Brain microvascular endothelial cell (primary cell): ENCODE measurements around the gene WIPF1.

Experiments
- DNase-seq: peaks from one replicate; pipeline ENCODE4 v3.0.0-alpha.2; 2020
- H3K27ac ChIP-seq: fragments of 250-450 bp; sonication (Bioruptor Pico); 2 replicates; pipeline ENCODE4 v1.5.1; 2020; ENCODE audit warnings: mild to moderate bottlenecking, moderate library complexity
- H3K27me3 ChIP-seq: fragments of 250-450 bp; sonication (Bioruptor Pico); replicated peaks from 2 replicates; pipeline ENCODE4 v1.5.1; 2020; ENCODE audit warnings: mild to moderate bottlenecking
- H3K36me3 ChIP-seq: fragments of 250-450 bp; sonication (Bioruptor Pico); replicated peaks from 2 replicates; pipeline ENCODE4 v1.5.1; 2020; ENCODE audit warnings: mild to moderate bottlenecking
- H3K4me3 ChIP-seq: 2 replicates; pipeline ENCODE4 v1.5.1; 2011; ENCODE audit warnings: low read depth, mild to moderate bottlenecking, control low read depth, low read length, moderate library complexity
- CTCF ChIP-seq: IDR thresholded peaks from 2 replicates; pipeline ENCODE4 v1.5.1; 2011; ENCODE audit warnings: low read depth, mild to moderate bottlenecking, moderate library complexity, low read length, control low read depth, inconsistent platforms; ENCODE audit errors: missing control alignments
- in situ Hi-C: cut with HindIII; loops from 2 replicates; pipeline ENCODE4 v1.10.0; 2017; ENCODE audit warnings: low sequenced_read_pairs, low pct_ligation_motif_present

The WIPF1 gene

DNA sequence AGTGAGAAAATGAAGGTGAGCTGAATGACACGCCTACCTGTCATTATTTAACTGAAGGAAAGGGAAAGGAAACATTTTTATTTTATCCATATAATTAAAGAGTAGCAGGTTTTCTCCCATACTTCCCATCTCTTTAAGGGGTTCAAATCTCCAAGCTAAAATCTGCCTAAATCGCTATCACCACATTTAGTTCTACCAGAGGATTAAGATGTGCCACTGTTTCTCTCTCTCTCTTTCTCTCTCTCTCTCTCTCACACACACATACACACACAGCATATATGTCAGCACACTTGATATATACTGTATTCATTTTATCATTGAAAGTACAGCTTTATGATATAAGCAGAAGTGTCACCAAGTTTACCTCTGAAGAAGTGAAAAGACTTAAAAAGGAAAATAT, 3.1 kb downstream of the WIPF1 start:
- Histone ChIP-seq H3K27me3 (no peaks in the 10 kb centered on the region), H3K4me3 (no peak overlapping the region), H3K27ac (no peak overlapping the region), H3K36me3 (no peaks in the 10 kb centered on the region)
- in situ Hi-C loops: loop anchor here (25.0 kb wide), 1 partner anchor 93 kb away; no protein-coding TSS in a partner anchor
- no peak for DNase-seq
- no peak for TF ChIP-seq CTCF

- in situ Hi-C loops: loop anchor here (25.0 kb wide), 1 partner anchor 94 kb away; no protein-coding TSS in a partner anchor
Observed at GRCh38 chr2:174593574-174594203, 3.9 kb downstream of the WIPF1 start.

GRCh38 chr2:174593041-174593440, 4.6 kb downstream of the WIPF1 start:
- TF ChIP-seq CTCF: no peak
- Histone ChIP-seq H3K36me3 (no peaks in the 10 kb centered on the region), H3K27ac (peak overlapping the region; percentile 31), H3K27me3 (no peaks in the 10 kb centered on the region), H3K4me3 (no peak overlapping the region)
- DNase-seq: no peak
- in situ Hi-C loops: loop anchor here (25.0 kb wide), 1 partner anchor 94 kb away; no protein-coding TSS in a partner anchor

More at GRCh38 chr2:174593574-174594203, 3.9 kb downstream of the WIPF1 start:
- peak; percentile 80 for DNase-seq
- Histone ChIP-seq H3K27ac (peak overlapping the region; percentile 68), H3K36me3 (no peaks in the 10 kb centered on the region), H3K27me3 (no peaks in the 10 kb centered on the region), H3K4me3 (peak overlapping the region; percentile 24)
- TF ChIP-seq CTCF: no peak

DNA sequence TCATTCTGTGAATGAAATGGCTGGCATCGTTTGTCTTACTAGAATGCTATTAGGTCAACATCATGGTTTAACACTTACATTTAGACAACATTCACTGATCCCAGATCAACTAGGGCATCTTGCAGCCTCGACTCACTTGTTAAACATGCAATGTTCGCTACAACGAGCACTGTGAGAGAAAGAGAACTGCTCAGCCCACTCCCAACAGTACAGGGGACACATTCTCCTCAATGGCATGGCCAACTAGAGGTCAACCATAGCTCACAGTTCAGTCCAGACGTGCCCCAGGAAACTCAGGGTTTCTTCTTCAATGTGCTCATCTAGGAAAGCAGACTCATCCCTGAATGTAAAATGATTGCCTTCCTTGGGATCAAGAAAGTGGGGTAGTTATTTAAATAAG, 5.9 kb downstream of the WIPF1 start:
- Histone ChIP-seq H3K36me3 (no peaks in the 10 kb centered on the region), H3K27me3 (no peaks in the 10 kb centered on the region), H3K27ac (no peak overlapping the region), H3K4me3 (no peak overlapping the region)
- DNase-seq: no peak
- no peak for TF ChIP-seq CTCF
- in situ Hi-C loops: loop anchor here (25.0 kb wide), 1 partner anchor 96 kb away; no protein-coding TSS in a partner anchor

DNA sequence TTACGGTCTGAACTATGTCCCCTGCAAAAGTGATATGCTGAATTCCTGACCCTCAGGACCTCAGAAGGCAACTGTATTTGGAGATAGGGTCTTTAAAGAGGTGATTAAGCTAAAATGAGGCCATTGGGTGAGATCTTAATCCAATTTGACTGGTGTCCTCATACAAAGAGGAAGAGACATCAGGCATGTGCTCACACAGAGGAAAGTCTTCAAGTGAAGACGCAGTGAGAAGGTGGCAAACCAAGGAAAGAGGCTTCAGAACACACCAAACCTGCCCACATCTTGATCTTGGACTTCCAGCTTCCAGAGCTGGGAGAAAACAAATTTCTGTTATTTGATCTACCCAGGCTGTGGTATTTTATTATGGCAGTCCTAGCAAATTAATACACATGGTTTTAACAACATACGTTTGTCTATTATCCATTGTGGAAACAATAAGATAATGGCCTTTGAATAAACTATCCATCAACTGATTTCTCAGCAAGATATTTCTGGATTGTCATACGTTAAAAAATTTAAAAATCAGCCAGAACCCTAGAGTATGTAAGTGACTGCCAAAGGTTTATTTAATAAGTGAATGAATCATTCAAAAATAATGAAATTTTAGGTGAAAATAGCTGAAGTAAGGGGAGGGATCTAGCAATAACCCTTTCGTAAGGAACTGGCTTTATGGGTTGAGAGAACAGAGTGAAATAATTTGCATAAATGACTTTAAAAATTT, 6.5 kb downstream of the WIPF1 start:
- no peak for DNase-seq
- Histone ChIP-seq H3K27me3 (no peaks in the 10 kb centered on the region), H3K27ac (no peak overlapping the region), H3K36me3 (no peaks in the 10 kb centered on the region), H3K4me3 (no peak overlapping the region)
- no peak for TF ChIP-seq CTCF
- in situ Hi-C loops: loop anchor here (25.0 kb wide), 1 partner anchor 96 kb away; no protein-coding TSS in a partner anchor
